Neural cell (in vitro differentiated cells): ENCODE results near the gene SCN8A.

Source experiments
- CTCF ChIP-seq: fragments of 450-650 bp; IDR thresholded peaks from 2 replicates; pipeline ENCODE4 v1.5.1; 2014; ENCODE audit warnings: antibody characterized with exemption, mild to moderate bottlenecking, moderate library complexity; ENCODE audit not compliant: poor library complexity, severe bottlenecking
- EZH2 ChIP-seq: fragments of 200-600, 300-800 bp; shearing (Covaris generic), sonication (generic); IDR thresholded peaks from 2 replicates; pipeline ENCODE4 v1.6.1; 2014; ENCODE audit warnings: antibody characterized with exemption, low read length, borderline replicate concordance, mild to moderate bottlenecking; ENCODE audit not compliant: insufficient read depth, poor library complexity, severe bottlenecking
- MXI1 ChIP-seq: fragments of 450-650 bp; conservative IDR thresholded peaks from 2 replicates; pipeline ENCODE4 v1.6.1; 2014; ENCODE audit warnings: antibody characterized with exemption, mild to moderate bottlenecking; ENCODE audit not compliant: poor library complexity, severe bottlenecking
- POLR2AphosphoS5 ChIP-seq: IDR thresholded peaks from 2 replicates; pipeline ENCODE4 v1.6.1; 2012
- RAD21 ChIP-seq: fragments of 450-650 bp; conservative IDR thresholded peaks from 2 replicates; pipeline ENCODE4 v1.6.1; 2014; ENCODE audit warnings: antibody characterized with exemption, mild to moderate bottlenecking, moderate library complexity

- TF ChIP-seq RAD21: no peak
- no peak for TF ChIP-seq MXI1
- no peak for TF ChIP-seq CTCF
- no peak for TF ChIP-seq POLR2AphosphoS5
- no peak for TF ChIP-seq EZH2
Observed at GRCh38 chr12:51672334-51672733, 81.3 kb downstream of the SCN8A start.
